ENCODE data around the gene DEXI. TPM values are rescaled to one million over a fixed set of nuclear protein-coding genes. Genes with fewer than 3 reads are reported as not detected.
"Not testable (repeated sequence)": the region's sequence is repeated elsewhere in the genome, so short reads cannot be mapped to it uniquely, and the experiment has no call there.

Gene DEXI
- total RNA-seq, 1 experiment from 2014 or later: 28.3 TPM

GRCh38 chr16:10967986-10968385 lies 25.7 kb upstream of the DEXI start:
- no peaks in the 10 kb centered on the region for H3K9me3 Mint-ChIP-seq
- no peak overlapping the region for H3K56ac ChIP-seq (ENCODE audit: insufficient read length, low read depth, low read length)
- no peak overlapping the region for H3K27ac ChIP-seq (ENCODE audit: insufficient read length, low read depth, low read length)
- no peak overlapping the region for H3K14ac ChIP-seq (ENCODE audit: insufficient read depth, low read length)
- H3K27me3 ChIP-seq (ENCODE audit: insufficient read depth, low read length): no peaks in the 10 kb centered on the region
- H2AK5ac ChIP-seq (ENCODE audit: insufficient read length, low read length): no peak overlapping the region
- H3K4me1 Mint-ChIP-seq: peaks cover 7 to 10% of the 10 kb centered on the region in 2 experiments
- H3K27me3 Mint-ChIP-seq (ENCODE audit: low read depth): no peaks in the 10 kb centered on the region; the same call in 1 of the 2 replicates
- DNase-seq: no peak
- H3K23ac ChIP-seq (ENCODE audit: insufficient read length, low read depth, low read length): no peak overlapping the region
- H3K18ac ChIP-seq (ENCODE audit: insufficient read length, low read depth, low read length): no peak overlapping the region
- no peak for TF ChIP-seq CTCF (conservative IDR thresholded peaks at IDR 0.05)
- no peaks in the 10 kb centered on the region for H3K4me1 ChIP-seq (ENCODE audit: insufficient read depth, low read length)
- H3K36me3 Mint-ChIP-seq (ENCODE audit: insufficient read depth in 1 of 3, low read depth in 3 of 3): peaks cover 0 to 14% (median 12%) of the 10 kb centered on the region in 3 experiments; a peak in 4 of 7 replicates
- H3T11ph ChIP-seq (ENCODE audit: low read length): no peak overlapping the region
- no peak overlapping the region for H2BK5ac ChIP-seq (ENCODE audit: insufficient read length, low read length)
- H2BK15ac ChIP-seq (ENCODE audit: low read depth, low read length): no peak overlapping the region
- H3K23me2 ChIP-seq (ENCODE audit: insufficient read length, low read depth, low read length, poor library complexity, severe bottlenecking): no peaks in the 10 kb centered on the region
- H2BK20ac ChIP-seq (ENCODE audit: low read depth, low read length, poor library complexity, severe bottlenecking): no peak overlapping the region
- H3K4me3 Mint-ChIP-seq: no peak overlapping the region
- H3K79me2 ChIP-seq (ENCODE audit: insufficient read depth, low read length): no peaks in the 10 kb centered on the region
- no peaks in the 10 kb centered on the region for H4K20me1 ChIP-seq (ENCODE audit: control insufficient read depth, insufficient read depth, insufficient read length)
- no peak overlapping the region for H2BK120ac ChIP-seq (ENCODE audit: low read depth, low read length, poor library complexity, severe bottlenecking)
- no peaks in the 10 kb centered on the region for H3K9me3 ChIP-seq (ENCODE audit: control insufficient read depth, low read depth, low read length)
- no peak overlapping the region for H4K8ac ChIP-seq (replicated peaks; ENCODE audit: insufficient read length, low read depth, low read length)
- no peak overlapping the region for H3K4me2 ChIP-seq (ENCODE audit: insufficient read depth, insufficient read length, low read length)
- no peak overlapping the region for H2AFZ ChIP-seq (ENCODE audit: low read length)
- no peak overlapping the region for H4K91ac ChIP-seq (ENCODE audit: insufficient read length, low read depth, low read length)
- H3K79me1 ChIP-seq (ENCODE audit: insufficient read depth, low read depth, low read length, poor library complexity, severe bottlenecking): no peaks in the 10 kb centered on the region
- WGBS (ENCODE audit: extremely low coverage, insufficient read length, low lambda C conversion rate): no CpG with 5 or more reads among the region's 5 CpGs
- H2BK12ac ChIP-seq (ENCODE audit: insufficient read length, low read depth, low read length): no peak overlapping the region
- no peak overlapping the region for H4K5ac ChIP-seq (ENCODE audit: insufficient read length, low read depth, low read length)
- H3K9ac ChIP-seq (ENCODE audit: extremely low read depth, insufficient read length, low read length): no peak overlapping the region
- H3K4ac ChIP-seq (ENCODE audit: low read depth, low read length): no peak overlapping the region
- peak overlapping the region in 1 of 3 experiments; percentile 69; a peak in 2 of 7 replicates for H3K27ac Mint-ChIP-seq

- no CpG with 5 or more reads among the region's 4 CpGs for WGBS (ENCODE audit: extremely low coverage, insufficient read length, low lambda C conversion rate)
- not testable (repeated sequence) for H3K27ac ChIP-seq (ENCODE audit: insufficient read length, low read depth, low read length); H3K23me2 ChIP-seq (ENCODE audit: insufficient read length, low read depth, low read length, poor library complexity, severe bottlenecking); H3K4me3 Mint-ChIP-seq; H3K27me3 Mint-ChIP-seq (ENCODE audit: low read depth); H3K14ac ChIP-seq (ENCODE audit: insufficient read depth, low read length); H3K56ac ChIP-seq (ENCODE audit: insufficient read length, low read depth, low read length); H2AFZ ChIP-seq (ENCODE audit: low read length); H4K20me1 ChIP-seq (ENCODE audit: control insufficient read depth, insufficient read depth, insufficient read length); DNase-seq; H2AK5ac ChIP-seq (ENCODE audit: insufficient read length, low read length); H2BK12ac ChIP-seq (ENCODE audit: insufficient read length, low read depth, low read length); H3K9me3 ChIP-seq (ENCODE audit: control insufficient read depth, low read depth, low read length); H3K79me2 ChIP-seq (ENCODE audit: insufficient read depth, low read length); H4K8ac ChIP-seq (replicated peaks; ENCODE audit: insufficient read length, low read depth, low read length); H3K4me2 ChIP-seq (ENCODE audit: insufficient read depth, insufficient read length, low read length); H3T11ph ChIP-seq (ENCODE audit: low read length); H3K9ac ChIP-seq (ENCODE audit: extremely low read depth, insufficient read length, low read length); H3K9me3 Mint-ChIP-seq; H3K27ac Mint-ChIP-seq; H3K4ac ChIP-seq (ENCODE audit: low read depth, low read length); H3K23ac ChIP-seq (ENCODE audit: insufficient read length, low read depth, low read length); H3K27me3 ChIP-seq (ENCODE audit: insufficient read depth, low read length); H2BK120ac ChIP-seq (ENCODE audit: low read depth, low read length, poor library complexity, severe bottlenecking); H3K79me1 ChIP-seq (ENCODE audit: insufficient read depth, low read depth, low read length, poor library complexity, severe bottlenecking); H3K4me1 ChIP-seq (ENCODE audit: insufficient read depth, low read length); H4K91ac ChIP-seq (ENCODE audit: insufficient read length, low read depth, low read length); H4K5ac ChIP-seq (ENCODE audit: insufficient read length, low read depth, low read length); H2BK20ac ChIP-seq (ENCODE audit: low read depth, low read length, poor library complexity, severe bottlenecking); H2BK15ac ChIP-seq (ENCODE audit: low read depth, low read length); H3K18ac ChIP-seq (ENCODE audit: insufficient read length, low read depth, low read length); H2BK5ac ChIP-seq (ENCODE audit: insufficient read length, low read length); H3K4me1 Mint-ChIP-seq
- H3K36me3 Mint-ChIP-seq (ENCODE audit: insufficient read depth in 1 of 3, low read depth in 3 of 3): peaks cover 0 to 16% (median 14%) of the 10 kb centered on the region in 3 experiments; a peak in 4 of 7 replicates
These were observed 24.3 kb upstream of the DEXI start for GRCh38 chr16:10966559-10966958.

All from H9 (cell line).